ENCODE results near the gene PUS1.

PUS1 gene

DNA sequence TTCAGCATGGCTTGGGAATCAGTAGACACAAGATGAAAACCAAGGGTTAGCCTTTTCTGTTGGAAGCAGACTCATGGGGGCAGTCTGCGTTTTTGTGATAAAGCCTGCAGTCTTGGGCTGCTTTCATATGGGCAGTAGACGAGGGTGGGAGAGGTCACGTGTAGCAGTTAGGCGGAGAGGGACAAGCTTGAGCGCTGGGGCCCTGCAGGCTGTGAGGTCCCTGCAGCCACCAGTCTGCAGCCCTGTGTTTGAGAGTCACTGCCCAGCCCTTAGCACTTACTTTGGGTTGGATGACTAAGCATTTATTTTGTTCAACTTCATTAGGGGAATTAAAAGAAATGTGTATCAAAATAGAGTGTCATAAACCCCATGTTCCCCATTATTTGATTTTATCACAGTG, 57.8 kb downstream of the PUS1 start:
- Histone ChIP-seq H3F3A (ENCODE audit: control insufficient read depth, insufficient read depth) (no peaks in the 10 kb centered on the region), H3K4me2 (ENCODE audit: low read length) (no peak overlapping the region), H3K79me2 (ENCODE audit: control insufficient read depth, low read length) (no peaks in the 10 kb centered on the region), H4K20me1 (ENCODE audit: control insufficient read depth, insufficient read depth, low read depth, low read length) (no peaks in the 10 kb centered on the region), H3K4me1 (ENCODE audit: control insufficient read depth, low read length) (no peaks in the 10 kb centered on the region), H3K4me3 (ENCODE audit: low read length) (no peak overlapping the region), H3K27me3 (ENCODE audit: control insufficient read depth, low read length) (no peaks in the 10 kb centered on the region), H3K36me3 (ENCODE audit: control insufficient read depth, low read length) (peaks cover 60% of the 10 kb centered on the region), H3K9me2 (replicated peaks; ENCODE audit: control insufficient read depth, low read length) (no peaks in the 10 kb centered on the region), H3K9me3 (ENCODE audit: control insufficient read depth, insufficient read depth, low read length) (no peaks in the 10 kb centered on the region), H3K27ac (ENCODE audit: low read depth, low read length) (no peak overlapping the region)
- TF ChIP-seq, protein P1, sequence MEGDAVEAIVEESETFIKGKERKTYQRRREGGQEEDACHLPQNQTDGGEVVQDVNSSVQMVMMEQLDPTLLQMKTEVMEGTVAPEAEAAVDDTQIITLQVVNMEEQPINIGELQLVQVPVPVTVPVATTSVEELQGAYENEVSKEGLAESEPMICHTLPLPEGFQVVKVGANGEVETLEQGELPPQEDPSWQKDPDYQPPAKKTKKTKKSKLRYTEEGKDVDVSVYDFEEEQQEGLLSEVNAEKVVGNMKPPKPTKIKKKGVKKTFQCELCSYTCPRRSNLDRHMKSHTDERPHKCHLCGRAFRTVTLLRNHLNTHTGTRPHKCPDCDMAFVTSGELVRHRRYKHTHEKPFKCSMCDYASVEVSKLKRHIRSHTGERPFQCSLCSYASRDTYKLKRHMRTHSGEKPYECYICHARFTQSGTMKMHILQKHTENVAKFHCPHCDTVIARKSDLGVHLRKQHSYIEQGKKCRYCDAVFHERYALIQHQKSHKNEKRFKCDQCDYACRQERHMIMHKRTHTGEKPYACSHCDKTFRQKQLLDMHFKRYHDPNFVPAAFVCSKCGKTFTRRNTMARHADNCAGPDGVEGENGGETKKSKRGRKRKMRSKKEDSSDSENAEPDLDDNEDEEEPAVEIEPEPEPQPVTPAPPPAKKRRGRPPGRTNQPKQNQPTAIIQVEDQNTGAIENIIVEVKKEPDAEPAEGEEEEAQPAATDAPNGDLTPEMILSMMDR (IDR thresholded peaks at IDR 0.05; ENCODE audit: low read depth, low read length, poor library complexity, severe bottlenecking) = no peak
- no peak for TF ChIP-seq EZH2phosphoT487 (IDR thresholded peaks at IDR 0.05; ENCODE audit: borderline replicate concordance, low read length)

DNA sequence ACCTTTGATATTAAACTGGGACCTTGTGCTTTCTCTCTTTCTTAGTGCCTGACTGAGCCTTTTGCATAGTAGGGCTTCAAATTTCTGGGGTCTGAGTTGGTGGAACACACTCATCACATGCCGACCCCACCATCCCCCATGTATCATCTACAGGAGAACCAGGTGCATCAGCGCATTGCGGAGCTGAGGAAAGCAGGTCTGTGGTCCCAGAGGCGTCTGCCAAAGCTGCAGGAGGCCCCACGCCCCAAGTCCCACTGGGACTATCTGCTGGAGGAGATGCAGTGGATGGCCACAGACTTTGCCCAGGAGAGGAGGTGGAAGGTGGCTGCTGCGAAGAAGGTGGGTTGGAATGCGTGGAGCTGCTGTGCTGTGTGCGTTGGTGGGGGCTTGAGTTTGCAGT, 58.5 kb downstream of the PUS1 start:
- no peak for TF ChIP-seq EZH2phosphoT487 (IDR thresholded peaks at IDR 0.05; ENCODE audit: borderline replicate concordance, low read length)
- TF ChIP-seq, protein P1 (IDR thresholded peaks at IDR 0.05; ENCODE audit: low read depth, low read length, poor library complexity, severe bottlenecking) = no peak
- peaks cover 62% of the 10 kb centered on the region for H3K36me3 ChIP-seq (ENCODE audit: control insufficient read depth, low read length)
- no peaks in the 10 kb centered on the region for H4K20me1 ChIP-seq (ENCODE audit: control insufficient read depth, insufficient read depth, low read depth, low read length)
- no peaks in the 10 kb centered on the region for H3K27me3 ChIP-seq (ENCODE audit: control insufficient read depth, low read length)
- no peaks in the 10 kb centered on the region for H3K9me3 ChIP-seq (ENCODE audit: control insufficient read depth, insufficient read depth, low read length)
- H3K4me1 ChIP-seq (ENCODE audit: control insufficient read depth, low read length) = no peaks in the 10 kb centered on the region
- H3K27ac ChIP-seq (ENCODE audit: low read depth, low read length) = no peak overlapping the region
- H3K9me2 ChIP-seq (replicated peaks; ENCODE audit: control insufficient read depth, low read length) = no peaks in the 10 kb centered on the region
- H3K4me3 ChIP-seq (ENCODE audit: low read length) = no peak overlapping the region
- no peaks in the 10 kb centered on the region for H3K79me2 ChIP-seq (ENCODE audit: control insufficient read depth, low read length)
- H3F3A ChIP-seq (ENCODE audit: control insufficient read depth, insufficient read depth) = no peaks in the 10 kb centered on the region
- no peak overlapping the region for H3K4me2 ChIP-seq (ENCODE audit: low read length)

DNA sequence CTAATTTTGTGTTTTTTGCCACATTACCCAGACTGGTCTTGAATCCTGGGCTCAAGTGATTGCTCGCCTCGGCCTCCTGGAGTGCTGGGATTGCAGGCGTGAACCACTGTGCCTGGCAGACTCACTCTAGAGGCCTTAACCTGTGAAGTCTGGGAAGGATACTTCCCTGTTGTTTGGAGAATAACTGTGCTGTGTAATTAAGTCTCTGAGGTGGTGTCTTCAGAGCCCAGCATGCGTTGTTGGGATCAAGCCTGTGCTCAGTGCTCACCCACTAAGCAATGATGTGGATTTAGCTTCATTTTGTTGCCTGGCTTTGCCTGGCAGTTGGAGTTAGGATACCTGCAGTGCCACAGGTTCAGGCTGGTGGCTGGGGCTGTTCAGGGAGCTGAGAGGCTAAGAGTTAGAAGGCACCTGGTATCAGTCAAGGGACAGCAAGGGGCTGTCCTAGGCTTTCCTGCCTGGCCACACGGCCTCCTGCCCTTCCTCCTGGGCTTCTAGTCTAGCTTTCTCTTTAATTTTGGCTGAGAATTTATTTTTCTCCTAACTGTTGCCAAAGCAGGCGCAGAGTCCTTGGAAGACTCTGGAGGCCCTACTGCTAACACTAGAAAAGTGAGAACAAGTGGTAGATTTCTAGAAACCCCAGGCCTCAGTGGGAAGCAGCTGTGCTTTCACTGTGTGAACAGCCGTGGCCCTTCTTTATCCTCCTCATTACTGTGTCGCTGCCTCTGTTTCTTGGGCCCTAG, 59.1 kb downstream of the PUS1 start:
- Histone ChIP-seq H3F3A (ENCODE audit: control insufficient read depth, insufficient read depth) (no peaks in the 10 kb centered on the region), H3K4me1 (ENCODE audit: control insufficient read depth, low read length) (no peaks in the 10 kb centered on the region), H3K4me3 (ENCODE audit: low read length) (no peak overlapping the region), H4K20me1 (ENCODE audit: control insufficient read depth, insufficient read depth, low read depth, low read length) (no peaks in the 10 kb centered on the region), H3K9me2 (replicated peaks; ENCODE audit: control insufficient read depth, low read length) (no peaks in the 10 kb centered on the region), H3K27ac (ENCODE audit: low read depth, low read length) (no peak overlapping the region), H3K36me3 (ENCODE audit: control insufficient read depth, low read length) (peaks cover 65% of the 10 kb centered on the region), H3K79me2 (ENCODE audit: control insufficient read depth, low read length) (no peaks in the 10 kb centered on the region), H3K27me3 (ENCODE audit: control insufficient read depth, low read length) (no peaks in the 10 kb centered on the region), H3K4me2 (ENCODE audit: low read length) (no peak overlapping the region), H3K9me3 (ENCODE audit: control insufficient read depth, insufficient read depth, low read length) (no peaks in the 10 kb centered on the region)
- no peak for TF ChIP-seq EZH2phosphoT487 (IDR thresholded peaks at IDR 0.05; ENCODE audit: borderline replicate concordance, low read length)
- TF ChIP-seq, protein P1 (IDR thresholded peaks at IDR 0.05; ENCODE audit: low read depth, low read length, poor library complexity, severe bottlenecking) = no peak

Measured in DOHH2 (cell line).